Epithelial cell of esophagus (primary cell): ENCODE measurements around the gene NUAK1.

Experiments used
- DNase-seq: peaks from one replicate; pipeline ENCODE4 v3.0.0; 2010; ENCODE audit warnings: low read depth
- H3K4me3 ChIP-seq: 2 replicates; pipeline ENCODE4 v1.5.1; 2011; ENCODE audit warnings: mild to moderate bottlenecking, low read length, control low read depth
- TF ChIP-seq, protein P1 (sequence below): IDR thresholded peaks from 2 replicates; pipeline ENCODE4 v1.5.1; 2011; ENCODE audit warnings: low read depth, mild to moderate bottlenecking, low read length, control low read depth, inconsistent platforms; ENCODE audit not compliant: insufficient read depth; ENCODE audit errors: missing control alignments

The NUAK1 gene

DNA sequence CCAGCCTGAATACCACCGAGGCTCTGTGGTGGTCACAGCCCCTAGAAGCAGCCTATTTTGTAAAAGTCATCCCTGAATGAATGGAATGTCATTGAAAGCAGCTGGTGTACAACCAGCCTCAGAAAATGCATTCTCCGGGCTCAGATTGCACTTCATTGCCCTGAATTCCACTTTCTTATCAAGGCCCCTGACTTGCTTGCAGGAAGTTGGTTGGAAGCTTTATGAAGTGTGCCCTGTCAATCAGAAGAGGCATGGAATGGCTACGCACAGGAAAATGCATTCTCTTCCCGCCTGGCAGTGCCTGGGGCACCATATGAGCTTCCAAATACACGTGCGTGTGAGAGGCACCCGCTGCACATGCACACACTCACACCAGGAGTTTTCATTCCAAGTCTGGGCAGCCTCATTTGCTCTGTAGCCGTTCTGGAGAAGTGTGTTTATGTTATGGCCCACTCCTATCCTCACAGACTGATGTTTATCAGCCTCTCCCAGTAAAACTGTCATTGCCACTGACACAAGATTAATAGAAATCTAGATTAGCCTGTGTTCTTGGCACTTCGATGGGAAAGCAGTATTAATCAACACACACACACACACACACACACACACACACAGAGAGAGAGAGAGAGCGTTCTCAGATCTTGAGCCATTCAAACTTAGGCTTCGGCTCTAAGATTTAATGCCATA, 63.9 kb downstream of the NUAK1 start:
- TF ChIP-seq, protein P1, sequence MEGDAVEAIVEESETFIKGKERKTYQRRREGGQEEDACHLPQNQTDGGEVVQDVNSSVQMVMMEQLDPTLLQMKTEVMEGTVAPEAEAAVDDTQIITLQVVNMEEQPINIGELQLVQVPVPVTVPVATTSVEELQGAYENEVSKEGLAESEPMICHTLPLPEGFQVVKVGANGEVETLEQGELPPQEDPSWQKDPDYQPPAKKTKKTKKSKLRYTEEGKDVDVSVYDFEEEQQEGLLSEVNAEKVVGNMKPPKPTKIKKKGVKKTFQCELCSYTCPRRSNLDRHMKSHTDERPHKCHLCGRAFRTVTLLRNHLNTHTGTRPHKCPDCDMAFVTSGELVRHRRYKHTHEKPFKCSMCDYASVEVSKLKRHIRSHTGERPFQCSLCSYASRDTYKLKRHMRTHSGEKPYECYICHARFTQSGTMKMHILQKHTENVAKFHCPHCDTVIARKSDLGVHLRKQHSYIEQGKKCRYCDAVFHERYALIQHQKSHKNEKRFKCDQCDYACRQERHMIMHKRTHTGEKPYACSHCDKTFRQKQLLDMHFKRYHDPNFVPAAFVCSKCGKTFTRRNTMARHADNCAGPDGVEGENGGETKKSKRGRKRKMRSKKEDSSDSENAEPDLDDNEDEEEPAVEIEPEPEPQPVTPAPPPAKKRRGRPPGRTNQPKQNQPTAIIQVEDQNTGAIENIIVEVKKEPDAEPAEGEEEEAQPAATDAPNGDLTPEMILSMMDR = no peak
- no peak overlapping the region for H3K4me3 ChIP-seq
- no peak for DNase-seq

DNA sequence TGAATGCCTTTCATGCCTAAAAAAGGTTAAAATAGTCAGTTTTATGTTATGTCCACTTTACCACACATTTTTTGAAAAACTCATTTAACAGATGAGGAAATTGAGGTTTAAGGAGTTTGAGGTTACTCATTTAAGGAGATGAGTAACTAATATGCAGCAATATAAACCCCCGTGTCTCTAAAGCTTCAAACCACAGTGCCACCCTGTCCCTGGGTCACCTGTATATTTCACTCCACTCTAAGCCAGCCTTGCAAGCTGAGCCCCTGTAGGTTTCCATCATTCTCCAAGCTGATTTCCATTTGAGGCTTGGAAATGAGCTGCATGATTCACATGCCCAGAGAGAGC, 64.4 kb downstream of the NUAK1 start:
- no peak overlapping the region for H3K4me3 ChIP-seq
- DNase-seq = no peak
- TF ChIP-seq, protein P1 = no peak

DNA sequence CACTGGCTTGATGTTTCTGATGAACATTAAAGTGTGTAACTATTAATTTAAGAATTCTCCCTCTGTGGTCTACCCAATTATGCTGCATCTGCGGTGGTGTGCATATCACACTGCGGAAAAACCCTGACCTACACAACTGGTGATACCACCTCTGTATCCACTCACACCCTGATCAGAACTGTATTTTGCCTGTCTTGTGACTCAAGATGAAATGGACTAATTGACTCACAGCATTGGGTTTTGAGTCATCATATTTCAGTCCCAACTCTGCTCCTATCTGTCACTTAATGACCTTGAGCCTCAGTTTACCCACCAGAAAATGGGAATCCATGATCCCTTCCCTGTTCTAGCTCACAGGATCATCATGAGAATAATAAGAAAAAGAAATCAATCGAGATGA, 65.6 kb downstream of the NUAK1 start:
- H3K4me3 ChIP-seq = no peak overlapping the region
- DNase-seq = peak; percentile 16
- TF ChIP-seq, protein P1 = no peak

DNA sequence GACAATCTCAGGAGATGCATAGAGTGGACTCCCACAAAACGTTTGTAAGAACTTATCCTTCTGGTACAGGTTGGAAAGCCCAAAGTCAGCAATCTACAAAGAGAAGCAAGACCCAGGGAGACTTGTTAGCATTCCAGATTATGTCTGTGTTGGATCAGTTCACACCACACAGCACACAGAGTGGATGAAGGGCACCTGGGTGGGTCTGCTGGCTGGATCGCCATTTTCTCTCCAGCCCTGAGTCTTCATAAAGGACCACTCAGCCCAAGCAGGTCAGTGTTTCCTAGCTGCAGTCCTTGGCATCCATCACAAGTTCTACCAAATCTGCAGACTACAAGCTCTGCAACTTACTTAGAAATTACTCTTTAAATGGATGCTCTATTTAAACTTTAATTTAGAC, 66.0 kb downstream of the NUAK1 start:
- H3K4me3 ChIP-seq = no peak overlapping the region
- no peak for DNase-seq
- TF ChIP-seq, protein P1 = no peak

DNA sequence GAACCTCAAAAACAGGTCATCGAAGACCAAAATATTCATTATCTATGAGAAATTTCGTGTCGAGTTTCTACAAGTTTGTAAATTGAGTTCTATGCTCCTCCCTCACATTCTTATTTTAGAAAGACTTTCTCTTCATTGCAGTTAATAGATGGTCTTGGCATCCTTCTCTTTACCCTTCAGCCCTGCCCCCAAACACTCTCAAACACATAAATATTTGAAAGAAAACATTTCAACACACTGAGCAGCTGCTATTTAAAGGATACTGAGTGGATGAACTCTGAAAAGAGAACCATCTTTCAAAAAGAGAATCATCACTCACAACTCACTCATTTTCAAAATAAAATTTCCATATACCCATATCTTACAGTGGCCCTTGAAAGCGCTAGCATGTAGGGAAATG, 67.1 kb downstream of the NUAK1 start:
- no peak for DNase-seq
- no peak overlapping the region for H3K4me3 ChIP-seq
- TF ChIP-seq, protein P1 = no peak

DNA sequence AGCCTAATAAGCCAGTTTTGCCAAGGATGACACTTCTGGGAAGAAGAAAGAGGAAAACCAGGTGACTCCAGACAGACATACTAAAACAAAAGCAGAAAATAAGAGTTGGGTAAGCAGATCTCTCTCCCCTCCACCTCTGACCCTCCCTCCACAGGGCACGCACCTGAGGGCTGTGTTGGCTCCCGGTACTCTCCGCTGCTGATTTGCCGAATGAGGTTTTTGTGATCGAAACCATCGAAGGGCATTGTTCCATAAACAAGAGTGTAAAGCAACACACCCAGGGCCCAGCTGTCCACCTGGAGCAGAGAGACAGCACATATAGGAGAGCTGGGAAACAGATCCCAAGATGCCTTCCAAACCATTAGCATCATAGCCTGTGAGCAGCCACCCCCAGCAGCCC, 68.1 kb downstream of the NUAK1 start:
- no peak overlapping the region for H3K4me3 ChIP-seq
- no peak for DNase-seq
- TF ChIP-seq, protein P1 = no peak

DNA sequence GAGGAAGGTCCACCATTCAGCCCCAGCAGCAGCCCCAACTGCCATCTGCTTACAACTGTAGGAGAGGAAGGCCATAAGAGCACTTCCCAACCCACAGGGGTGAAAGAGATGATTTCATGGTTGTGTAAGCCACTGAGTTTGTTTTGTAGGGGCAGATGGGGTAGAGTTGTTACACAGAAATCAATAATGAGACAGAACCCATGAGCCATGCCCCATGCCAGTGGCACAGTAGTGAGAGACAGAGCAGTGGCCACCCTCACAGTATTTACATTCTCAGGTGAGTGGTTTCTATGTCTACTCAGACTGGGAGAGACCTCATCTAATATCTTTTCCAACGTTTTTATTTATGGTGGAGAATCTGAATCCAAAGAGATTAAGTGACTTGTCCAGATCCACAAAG, 68.6 kb downstream of the NUAK1 start:
- TF ChIP-seq, protein P1 = no peak

More for the DNA sequence above, 68.6 kb downstream of the NUAK1 start:
- no peak for DNase-seq
- no peak overlapping the region for H3K4me3 ChIP-seq
